HepG2 (cell line): ENCODE results near the gene FAM110C. TPM values are rescaled to one million over a fixed set of nuclear protein-coding genes. Genes with fewer than 3 reads are reported as not detected.

Experiments used
- ELF1 ChIP-seq: sonication (generic); formaldehyde crosslinking; IDR thresholded peaks from 2 replicates; pipeline ENCODE4 v1.4.0; 2020; ENCODE audit warnings: missing genetic modification reagents
- HNRNPLL ChIP-seq: fragments of 200-400 bp; formaldehyde crosslinking; IDR thresholded peaks from 2 replicates; pipeline ENCODE4 v1.6.1; 2017; ENCODE audit warnings: mild to moderate bottlenecking, low read depth, low read length; ENCODE audit not compliant: poor library complexity, severe bottlenecking
- HOXA3 ChIP-seq: sonication (generic); formaldehyde crosslinking; IDR thresholded peaks from 2 replicates; pipeline ENCODE4 v1.5.0; 2020; ENCODE audit warnings: missing genetic modification reagents
- ISL2 ChIP-seq: sonication (generic); formaldehyde crosslinking; IDR thresholded peaks from 2 replicates; pipeline ENCODE4 v1.5.0; 2020; ENCODE audit warnings: missing genetic modification reagents
- KAT8 ChIP-seq: IDR thresholded peaks from 2 replicates; pipeline ENCODE4 v1.6.1; 2016; ENCODE audit warnings: missing genetic modification reagents, missing compliant biosample characterization
- NRL ChIP-seq: sonication (generic); formaldehyde crosslinking; IDR thresholded peaks from 2 replicates; pipeline ENCODE4 v1.5.0; 2020; ENCODE audit warnings: missing genetic modification reagents, mild to moderate bottlenecking, moderate library complexity, borderline replicate concordance
- RARA ChIP-seq: IDR thresholded peaks from 2 replicates; pipeline ENCODE4 v1.6.1; 2016; ENCODE audit warnings: missing genetic modification reagents, missing compliant biosample characterization
- ZBTB7A ChIP-seq: sonication (generic); formaldehyde crosslinking; IDR thresholded peaks from 2 replicates; pipeline ENCODE4 v1.8.0; 2022; ENCODE audit warnings: mild to moderate bottlenecking, missing genetic modification reagents
- ZC3H13 ChIP-seq: sonication (generic); formaldehyde crosslinking; IDR thresholded peaks from 2 replicates; pipeline ENCODE4 v1.8.1; 2023; ENCODE audit warnings: mild to moderate bottlenecking, missing genetic modification reagents, moderate library complexity
- ZFP41 ChIP-seq: sonication (generic); formaldehyde crosslinking; IDR thresholded peaks from 2 replicates; pipeline ENCODE4 v1.4.0; 2020; ENCODE audit warnings: mild to moderate bottlenecking, missing genetic modification reagents, borderline replicate concordance
- ZNF180 ChIP-seq: sonication (generic); formaldehyde crosslinking; IDR thresholded peaks from 2 replicates; pipeline ENCODE4 v1.4.0; 2020; ENCODE audit warnings: low read depth, missing genetic modification reagents, borderline replicate concordance
- ZNF329 ChIP-seq: sonication (generic); formaldehyde crosslinking; IDR thresholded peaks from 2 replicates; pipeline ENCODE4 v1.9.0; 2021; ENCODE audit warnings: low read depth, mild to moderate bottlenecking, missing genetic modification reagents
- ZNF362 ChIP-seq: sonication (generic); formaldehyde crosslinking; IDR thresholded peaks from 2 replicates; pipeline ENCODE4 v1.4.0; 2020; ENCODE audit warnings: missing genetic modification reagents, mild to moderate bottlenecking, borderline replicate concordance
- ZNF430 ChIP-seq: sonication (generic); formaldehyde crosslinking; IDR thresholded peaks from 2 replicates; pipeline ENCODE4 v1.9.0; 2021; ENCODE audit warnings: mild to moderate bottlenecking, missing genetic modification reagents
- ZNF598 ChIP-seq: sonication (generic); formaldehyde crosslinking; IDR thresholded peaks from 2 replicates; pipeline ENCODE4 v1.5.1; 2020; ENCODE audit warnings: mild to moderate bottlenecking, missing genetic modification reagents, borderline replicate concordance
- ZNF766 ChIP-seq: sonication (generic); formaldehyde crosslinking; IDR thresholded peaks from 2 replicates; pipeline ENCODE4 v1.5.0; 2020; ENCODE audit warnings: missing genetic modification reagents, borderline replicate concordance
- ZSCAN31 ChIP-seq: sonication (generic); formaldehyde crosslinking; IDR thresholded peaks from 2 replicates; pipeline ENCODE4 v1.5.0; 2020; ENCODE audit warnings: low read depth, mild to moderate bottlenecking, missing genetic modification reagents
- polyA plus RNA-seq, 8 experiments: library from polyadenylated mRNA; depleted of rRNA in 3 of 8; stranded (reverse) in 7 of 8; unstranded in 1 of 8; fragments of >200 nt; fragmentation: Illumina TruSeq in 4 of 8; extraction: Trizol in 4 of 8; gene quantifications; 2 replicates each; pipeline versions ENCODE4 v1.2.1 to v1.2.3, GENCODE V29; 2011 to 2016; ENCODE audit warnings: low read depth in 4 of 8, missing spikeins in 1 of 8, mixed read lengths in 1 of 8; ENCODE audit not compliant: insufficient read depth in 1 of 8
- total RNA-seq, 5 experiments: library from RNA; depleted of rRNA; stranded (reverse); fragments of >200 nt; fragmentation: Illumina TruSeq; extraction: Trizol; gene quantifications; 2 replicates each; pipeline ENCODE4 v1.2.3, GENCODE V29; 2016; ENCODE audit warnings: low read depth in 1 of 5
- TF ChIP-seq, protein P1 (sequence below), 2 experiments: IDR thresholded peaks; 2 replicates each; pipeline ENCODE4 v1.6.1; 2011 to 2012; ENCODE audit warnings: low read length in 2 of 2, borderline replicate concordance in 1 of 2, low read depth in 1 of 2, mild to moderate bottlenecking in 1 of 2, moderate library complexity in 1 of 2
- TF ChIP-seq, protein P2 (sequence below): sonication (generic); formaldehyde crosslinking; IDR thresholded peaks from 2 replicates; pipeline ENCODE4; 2020; ENCODE audit warnings: missing genetic modification reagents, mild to moderate bottlenecking, borderline replicate concordance
- TF ChIP-seq, protein P3 (sequence below): sonication (generic); formaldehyde crosslinking; IDR thresholded peaks from 2 replicates; pipeline ENCODE4 v1.4.0; 2020; ENCODE audit warnings: missing genetic modification reagents

The FAM110C gene
- total and polyA plus RNA-seq, 2 of the 13 experiments (the other 11 are each of a cell fraction or from before 2014, with no cell fraction given): 1.2 to 3.5 TPM

GRCh38 chr2:46471-47345, at the start of gene FAM110C (continued):
- TF ChIP-seq, protein P1, sequence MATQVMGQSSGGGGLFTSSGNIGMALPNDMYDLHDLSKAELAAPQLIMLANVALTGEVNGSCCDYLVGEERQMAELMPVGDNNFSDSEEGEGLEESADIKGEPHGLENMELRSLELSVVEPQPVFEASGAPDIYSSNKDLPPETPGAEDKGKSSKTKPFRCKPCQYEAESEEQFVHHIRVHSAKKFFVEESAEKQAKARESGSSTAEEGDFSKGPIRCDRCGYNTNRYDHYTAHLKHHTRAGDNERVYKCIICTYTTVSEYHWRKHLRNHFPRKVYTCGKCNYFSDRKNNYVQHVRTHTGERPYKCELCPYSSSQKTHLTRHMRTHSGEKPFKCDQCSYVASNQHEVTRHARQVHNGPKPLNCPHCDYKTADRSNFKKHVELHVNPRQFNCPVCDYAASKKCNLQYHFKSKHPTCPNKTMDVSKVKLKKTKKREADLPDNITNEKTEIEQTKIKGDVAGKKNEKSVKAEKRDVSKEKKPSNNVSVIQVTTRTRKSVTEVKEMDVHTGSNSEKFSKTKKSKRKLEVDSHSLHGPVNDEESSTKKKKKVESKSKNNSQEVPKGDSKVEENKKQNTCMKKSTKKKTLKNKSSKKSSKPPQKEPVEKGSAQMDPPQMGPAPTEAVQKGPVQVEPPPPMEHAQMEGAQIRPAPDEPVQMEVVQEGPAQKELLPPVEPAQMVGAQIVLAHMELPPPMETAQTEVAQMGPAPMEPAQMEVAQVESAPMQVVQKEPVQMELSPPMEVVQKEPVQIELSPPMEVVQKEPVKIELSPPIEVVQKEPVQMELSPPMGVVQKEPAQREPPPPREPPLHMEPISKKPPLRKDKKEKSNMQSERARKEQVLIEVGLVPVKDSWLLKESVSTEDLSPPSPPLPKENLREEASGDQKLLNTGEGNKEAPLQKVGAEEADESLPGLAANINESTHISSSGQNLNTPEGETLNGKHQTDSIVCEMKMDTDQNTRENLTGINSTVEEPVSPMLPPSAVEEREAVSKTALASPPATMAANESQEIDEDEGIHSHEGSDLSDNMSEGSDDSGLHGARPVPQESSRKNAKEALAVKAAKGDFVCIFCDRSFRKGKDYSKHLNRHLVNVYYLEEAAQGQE (IDR thresholded peaks at IDR 0.05; ENCODE audit: borderline replicate concordance in 1 of 2, low read depth in 1 of 2, low read length in 2 of 2): no peak
- TF ChIP-seq ZNF180 (CRISPR knock-in tag) (no peak), ZFP41 (CRISPR knock-in tag) (no peak), ISL2 (0 out of 2 replicates have a peak, but pooled peaks have one; percentile 14), RARA (peak; percentile 37; the same call in 1 of the 2 replicates), NRL (CRISPR knock-in tag) (0 out of 2 replicates have a peak, but pooled peaks have one; percentile 21), ZNF430 (CRISPR knock-in tag) (no peak), KAT8 (CRISPR knock-in tag) (no peak; the same call in 1 of the 2 replicates), ZSCAN31 (CRISPR knock-in tag) (no peak), ZC3H13 (CRISPR knock-in tag) (no peak; the same call in 1 of the 2 replicates), ZBTB7A (CRISPR knock-in tag) (0 out of 2 replicates have a peak, but pooled peaks have one; percentile 37), HOXA3 (CRISPR knock-in tag) (no peak), HNRNPLL (peak; percentile 59), ZNF766 (CRISPR knock-in tag) (no peak), ZNF329 (CRISPR knock-in tag) (no peak), ZNF362 (CRISPR knock-in tag) (no peak), ZNF598 (CRISPR knock-in tag) (no peak), ELF1 (CRISPR knock-in tag) (0 out of 2 replicates have a peak, but pooled peaks have one; percentile 18)
- TF ChIP-seq, protein P2, sequence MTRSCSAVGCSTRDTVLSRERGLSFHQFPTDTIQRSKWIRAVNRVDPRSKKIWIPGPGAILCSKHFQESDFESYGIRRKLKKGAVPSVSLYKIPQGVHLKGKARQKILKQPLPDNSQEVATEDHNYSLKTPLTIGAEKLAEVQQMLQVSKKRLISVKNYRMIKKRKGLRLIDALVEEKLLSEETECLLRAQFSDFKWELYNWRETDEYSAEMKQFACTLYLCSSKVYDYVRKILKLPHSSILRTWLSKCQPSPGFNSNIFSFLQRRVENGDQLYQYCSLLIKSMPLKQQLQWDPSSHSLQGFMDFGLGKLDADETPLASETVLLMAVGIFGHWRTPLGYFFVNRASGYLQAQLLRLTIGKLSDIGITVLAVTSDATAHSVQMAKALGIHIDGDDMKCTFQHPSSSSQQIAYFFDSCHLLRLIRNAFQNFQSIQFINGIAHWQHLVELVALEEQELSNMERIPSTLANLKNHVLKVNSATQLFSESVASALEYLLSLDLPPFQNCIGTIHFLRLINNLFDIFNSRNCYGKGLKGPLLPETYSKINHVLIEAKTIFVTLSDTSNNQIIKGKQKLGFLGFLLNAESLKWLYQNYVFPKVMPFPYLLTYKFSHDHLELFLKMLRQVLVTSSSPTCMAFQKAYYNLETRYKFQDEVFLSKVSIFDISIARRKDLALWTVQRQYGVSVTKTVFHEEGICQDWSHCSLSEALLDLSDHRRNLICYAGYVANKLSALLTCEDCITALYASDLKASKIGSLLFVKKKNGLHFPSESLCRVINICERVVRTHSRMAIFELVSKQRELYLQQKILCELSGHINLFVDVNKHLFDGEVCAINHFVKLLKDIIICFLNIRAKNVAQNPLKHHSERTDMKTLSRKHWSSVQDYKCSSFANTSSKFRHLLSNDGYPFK: no peak
- TF ChIP-seq, protein P3, sequence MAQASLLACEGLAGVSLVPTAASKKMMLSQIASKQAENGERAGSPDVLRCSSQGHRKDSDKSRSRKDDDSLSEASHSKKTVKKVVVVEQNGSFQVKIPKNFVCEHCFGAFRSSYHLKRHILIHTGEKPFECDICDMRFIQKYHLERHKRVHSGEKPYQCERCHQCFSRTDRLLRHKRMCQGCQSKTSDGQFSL: peak; percentile 63; the same call in 1 of the 2 replicates
